Effector CD4-positive, alpha-beta T cell (primary cell): ENCODE results near the gene ITCH.
"Not testable (repeated sequence)": the region's sequence is repeated elsewhere in the genome, so short reads cannot be mapped to it uniquely, and the experiment has no call there.

Experiments used
- DNase-seq: peaks from one replicate; pipeline ENCODE4 v3.0.0-alpha.2; 2020

Gene ITCH

DNA sequence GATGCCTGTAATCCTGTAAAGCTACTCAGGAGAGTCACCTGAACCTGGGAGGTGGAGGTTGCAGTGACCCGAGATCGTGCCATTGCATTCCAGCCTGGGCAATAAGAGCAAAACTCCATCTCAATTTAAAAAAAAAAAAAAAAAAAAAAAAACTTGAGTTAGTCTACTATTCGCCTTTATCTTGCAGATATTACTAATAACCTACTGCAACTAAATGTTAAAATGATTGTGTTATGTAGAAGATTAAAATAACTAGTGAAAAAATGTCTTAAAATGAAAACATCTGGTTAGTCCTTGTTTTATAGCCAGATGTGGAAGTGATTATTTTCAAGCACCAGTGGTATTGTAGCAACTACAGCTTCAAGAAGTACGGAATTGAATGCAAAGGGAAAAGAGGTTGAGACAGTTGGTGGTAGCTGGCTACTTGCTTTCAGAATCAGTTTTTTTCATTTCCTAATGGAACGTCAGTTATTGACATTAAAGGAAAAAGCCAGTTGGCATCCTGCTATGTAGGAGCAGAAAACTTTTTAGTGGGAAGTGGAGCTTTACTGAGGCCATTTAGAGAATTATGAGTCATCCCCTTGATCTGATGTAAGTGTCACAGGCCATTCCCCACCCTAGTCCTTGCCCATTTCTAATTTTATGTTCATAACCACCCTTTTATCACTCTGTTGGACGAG lies 109.3 kb downstream of the ITCH start:
- no peak for DNase-seq

DNA sequence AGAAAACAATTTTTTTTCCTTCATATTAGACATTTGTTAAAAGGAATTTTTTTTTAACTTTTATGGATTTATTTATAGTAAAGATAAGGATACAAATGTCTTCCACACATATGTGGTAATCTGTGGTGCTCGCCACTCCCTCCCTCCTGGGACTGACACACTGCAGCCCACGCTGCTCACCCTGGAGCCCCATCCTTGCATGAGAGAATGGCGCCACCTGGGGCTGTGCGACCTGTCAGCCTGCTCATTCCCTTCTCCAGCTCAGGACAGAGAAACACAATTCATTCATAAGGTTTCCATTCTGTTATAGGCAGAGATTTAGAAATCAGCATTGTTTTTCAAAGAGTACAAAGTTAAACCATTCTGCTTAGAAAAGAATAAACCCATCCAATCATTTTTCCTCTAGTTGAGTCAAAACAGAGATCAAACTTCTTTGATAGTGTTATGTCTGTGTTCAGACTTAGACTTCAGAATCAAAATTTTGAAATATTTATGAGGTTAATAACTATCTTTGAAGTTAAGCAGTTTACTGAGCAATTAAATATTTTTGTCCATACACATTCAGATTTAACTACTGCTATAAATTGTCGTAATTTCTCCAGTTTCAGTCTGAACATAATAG lies 110.3 kb downstream of the ITCH start:
- DNase-seq, result no peak

DNA sequence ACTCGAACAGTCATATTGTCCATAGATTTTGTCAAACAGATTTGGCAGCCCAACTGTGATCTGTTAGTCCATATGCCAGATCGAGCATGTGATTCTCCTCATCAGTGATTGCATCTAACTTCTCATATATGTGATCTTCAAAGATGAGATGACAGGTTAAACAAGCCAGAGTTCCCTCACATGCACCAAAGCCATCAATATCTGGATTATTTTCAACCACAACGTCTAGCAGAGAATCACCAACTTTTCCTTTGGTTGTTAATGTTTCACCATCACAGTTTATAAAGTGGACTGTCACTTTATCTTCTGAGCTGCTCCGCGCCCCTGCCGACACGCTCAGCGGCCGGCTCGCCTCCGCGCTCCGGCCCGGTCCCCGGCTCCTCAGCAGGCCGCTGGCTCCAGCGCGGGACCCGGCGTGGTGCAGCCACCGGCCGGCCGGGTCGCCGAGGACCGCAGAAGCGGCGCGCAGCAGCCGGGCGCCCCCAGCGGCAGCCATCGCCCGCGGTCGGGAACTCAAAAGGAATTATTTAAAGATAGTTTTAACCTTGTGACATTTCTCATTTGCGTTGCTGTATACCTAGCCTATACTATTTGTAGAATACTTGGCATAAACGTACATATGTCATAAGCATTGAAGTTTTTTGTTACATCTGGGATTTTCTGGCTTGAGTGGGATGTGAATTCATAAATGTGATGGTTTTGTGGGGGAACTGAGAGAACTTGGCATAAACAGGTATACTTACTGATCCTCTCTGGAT lies 113.1 kb downstream of the ITCH start:
- no peak for DNase-seq

DNA sequence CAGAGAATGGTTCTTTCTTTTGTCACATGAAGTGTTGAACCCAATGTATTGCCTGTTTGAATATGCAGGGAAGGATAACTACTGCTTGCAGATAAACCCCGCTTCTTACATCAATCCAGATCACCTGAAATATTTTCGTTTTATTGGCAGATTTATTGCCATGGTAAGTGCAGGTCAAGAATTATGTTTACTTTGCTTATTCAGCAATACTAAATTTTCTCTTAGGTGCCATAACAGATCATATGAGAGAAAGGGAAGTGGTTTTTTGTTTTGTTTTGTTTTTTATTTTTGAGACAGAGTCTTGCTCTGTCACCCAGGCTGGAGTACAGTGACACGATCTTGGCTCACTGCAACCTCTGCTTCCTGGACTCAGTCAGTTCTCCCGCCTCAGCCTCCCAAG lies 116.6 kb downstream of the ITCH start:
- DNase-seq, result no peak

DNA sequence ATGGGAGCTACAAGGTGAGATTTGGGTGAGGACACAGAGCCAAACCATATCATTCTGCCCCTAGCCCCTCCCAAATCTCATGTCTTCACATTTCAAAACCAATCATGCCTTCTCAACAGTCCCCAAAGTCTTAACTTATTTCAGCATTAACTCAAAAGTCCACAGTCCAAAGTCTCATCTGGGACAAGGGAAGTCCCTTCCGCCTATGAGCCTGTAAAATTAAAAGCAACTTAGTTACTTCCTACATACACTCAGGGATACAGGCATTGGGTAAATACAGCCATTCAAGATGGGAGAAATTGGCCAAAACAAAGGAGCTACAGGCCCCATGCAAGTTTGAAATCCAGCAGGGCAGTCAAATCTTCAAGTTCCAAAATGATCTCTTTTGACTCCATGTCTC lies 119.1 kb downstream of the ITCH start:
- DNase-seq, result not testable (repeated sequence)

DNA sequence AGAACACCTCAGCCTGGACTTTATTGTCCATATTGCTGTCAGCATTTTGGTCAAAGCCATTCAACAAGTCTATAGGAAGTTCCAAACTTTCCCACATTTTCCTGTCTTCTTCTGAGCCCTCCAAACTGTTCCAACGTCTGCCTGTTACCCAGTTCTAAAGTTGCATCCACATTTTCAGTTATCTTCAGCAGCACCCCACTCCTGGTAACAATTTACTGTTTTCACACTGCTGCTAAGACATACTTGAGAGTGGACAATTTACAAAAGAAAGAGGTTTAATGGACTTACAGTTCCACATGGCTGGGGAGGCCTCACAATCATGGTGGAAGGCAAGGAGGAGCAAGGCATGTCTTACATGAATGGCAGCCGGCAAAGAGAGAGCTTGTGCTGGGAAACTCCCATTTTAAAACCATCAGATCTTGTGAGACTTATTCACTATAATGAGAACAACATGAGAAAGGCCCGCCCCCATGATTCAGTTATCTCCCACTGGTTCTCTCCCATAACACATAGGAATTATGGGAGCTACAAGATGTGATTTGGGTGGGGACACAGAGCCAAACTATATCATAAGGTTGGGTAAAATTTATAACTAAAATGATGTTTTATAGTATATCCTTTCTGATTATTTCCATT lies 120.6 kb downstream of the ITCH start:
- DNase-seq, result not testable (repeated sequence)

DNA sequence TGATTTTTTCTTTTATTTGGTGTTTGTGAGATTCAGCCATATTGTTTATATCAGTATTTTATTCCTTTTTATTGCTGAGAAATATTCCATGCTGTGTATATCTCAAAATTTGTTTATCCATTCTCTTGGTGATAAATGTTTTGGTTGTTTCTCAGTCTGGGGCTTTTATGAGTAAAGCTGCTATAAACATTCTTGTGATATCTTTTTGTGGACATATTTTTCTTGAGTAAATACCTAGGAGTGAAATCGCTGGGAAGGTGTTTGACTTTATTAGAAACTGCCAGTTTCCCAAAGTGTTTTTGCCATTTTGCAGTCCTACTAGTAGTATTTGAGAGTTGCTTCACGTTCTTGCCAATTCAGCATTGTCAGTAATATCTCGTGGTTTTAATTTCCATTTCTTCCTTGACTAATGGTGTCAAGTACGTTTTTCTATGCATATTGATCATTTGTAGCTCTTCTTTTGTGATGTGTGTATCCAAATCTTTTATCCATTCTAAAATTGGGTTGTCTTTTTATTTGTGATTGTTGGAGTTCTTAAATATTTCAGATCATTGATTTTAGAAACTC lies 122.1 kb downstream of the ITCH start:
- DNase-seq, result no peak

DNA sequence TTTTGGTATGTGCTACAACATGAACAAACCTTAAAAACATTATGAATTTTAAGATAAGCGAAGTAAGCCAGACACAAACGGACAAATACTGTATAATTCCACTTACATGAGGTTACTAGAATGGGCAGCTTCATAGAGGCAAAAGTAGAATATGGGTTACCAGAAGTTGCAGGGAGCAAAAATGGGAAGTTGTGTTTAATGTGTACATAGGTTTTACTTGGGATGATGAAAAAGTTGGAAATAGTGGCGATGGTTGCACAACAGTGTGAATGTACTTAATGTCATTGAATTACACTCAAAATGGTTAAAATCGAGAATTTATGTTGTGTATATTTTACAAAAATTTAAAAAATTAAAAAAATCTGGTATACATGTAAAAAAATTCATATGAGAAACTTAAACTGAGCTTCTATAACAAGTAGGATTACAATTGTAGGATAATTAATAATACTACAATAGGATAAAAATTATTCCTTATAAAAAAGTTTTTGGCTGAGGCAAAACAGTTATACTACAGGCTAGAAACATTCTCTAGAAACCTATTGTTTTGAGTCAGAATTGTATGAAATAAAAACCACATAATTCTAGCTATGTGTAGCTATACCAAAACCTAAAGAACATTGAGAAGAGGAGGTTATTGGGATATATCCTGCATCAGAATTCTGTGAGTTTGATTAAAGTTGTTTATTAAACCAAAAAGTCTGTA lies 128.3 kb downstream of the ITCH start:
- no peak for DNase-seq

DNA sequence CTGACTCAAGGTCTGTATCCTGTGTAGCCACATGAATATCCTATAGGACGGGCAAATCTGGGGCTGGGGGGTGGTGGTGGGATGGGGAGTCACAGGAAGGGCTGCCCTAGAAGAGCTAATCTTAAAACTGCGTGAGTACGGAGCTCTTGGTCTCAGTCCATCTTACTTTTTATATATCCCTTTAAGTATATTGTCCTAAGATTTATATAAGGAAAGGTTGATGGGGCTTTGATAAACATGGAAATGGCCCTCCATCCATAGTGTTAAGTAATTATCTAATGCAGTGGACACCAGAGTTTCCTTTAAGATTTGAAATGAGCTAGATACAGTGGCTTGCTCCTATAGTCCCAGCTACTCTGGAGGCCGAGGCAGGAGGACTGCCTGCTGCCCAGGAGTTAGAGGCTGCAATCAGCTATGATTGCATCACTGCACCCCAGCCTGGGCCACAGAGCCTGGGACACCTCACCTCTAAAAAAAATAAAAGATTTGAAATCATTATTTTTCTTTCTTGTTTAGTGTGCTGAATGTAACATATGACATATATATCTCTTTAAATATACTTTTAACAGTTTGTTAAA lies 128.9 kb downstream of the ITCH start:
- DNase-seq, result no peak

DNA sequence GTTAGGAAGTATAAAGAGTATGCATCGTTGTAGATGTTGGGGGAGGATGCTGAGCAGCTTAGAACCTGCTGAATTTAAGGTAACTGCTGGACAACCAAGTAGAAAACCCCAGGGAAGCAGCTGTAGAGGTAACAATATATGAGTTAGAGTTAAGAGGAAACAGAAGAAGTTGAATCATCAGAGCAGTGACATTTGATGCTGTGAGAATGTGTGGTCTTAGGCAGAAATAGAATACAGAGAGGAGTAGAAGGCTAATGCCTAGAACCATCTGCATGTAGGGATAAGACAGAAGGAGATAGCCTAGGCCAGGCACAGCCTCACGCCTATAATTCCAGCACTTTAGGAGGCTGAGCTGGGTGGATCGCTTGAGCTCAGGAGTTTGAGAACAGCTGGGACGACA lies 130.6 kb downstream of the ITCH start:
- no peak for DNase-seq

DNA sequence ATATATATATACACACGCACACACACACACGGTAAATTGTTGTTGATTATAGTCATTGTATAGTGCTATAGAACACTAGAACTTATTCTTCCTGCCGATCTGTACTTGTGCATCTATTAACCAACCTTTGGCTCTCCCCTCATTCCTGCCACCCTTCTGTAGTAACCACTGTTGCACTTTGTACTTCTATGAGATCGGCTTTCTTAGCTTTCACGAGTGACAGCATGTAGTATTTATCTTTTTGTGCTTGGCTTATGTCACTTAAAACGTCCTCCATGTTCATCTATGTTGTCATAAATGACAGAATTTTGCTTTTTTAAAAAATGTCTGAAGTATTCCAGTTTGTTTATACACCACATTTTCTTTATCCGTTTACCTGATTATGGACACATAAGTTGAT lies 132.2 kb downstream of the ITCH start:
- DNase-seq, result no peak

DNA sequence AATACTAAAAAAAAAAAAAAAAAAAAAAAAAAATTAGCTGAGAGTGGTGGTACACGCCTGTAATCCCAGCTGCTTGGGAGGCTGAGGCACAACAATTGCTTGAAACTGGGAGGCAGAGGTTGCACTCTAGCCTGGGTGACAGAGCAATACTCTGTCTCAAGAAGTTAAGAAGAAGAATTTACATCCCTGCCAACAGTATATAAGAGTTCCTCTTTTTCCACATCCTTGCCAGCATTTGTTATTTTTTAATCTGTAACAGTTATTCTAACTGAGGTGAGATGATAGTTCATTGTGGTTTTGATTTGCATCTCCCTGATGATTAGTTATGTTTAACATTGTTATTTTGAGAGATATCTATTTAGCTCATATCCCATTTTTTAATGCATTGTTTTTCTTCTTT lies 132.8 kb downstream of the ITCH start:
- no peak for DNase-seq

DNA sequence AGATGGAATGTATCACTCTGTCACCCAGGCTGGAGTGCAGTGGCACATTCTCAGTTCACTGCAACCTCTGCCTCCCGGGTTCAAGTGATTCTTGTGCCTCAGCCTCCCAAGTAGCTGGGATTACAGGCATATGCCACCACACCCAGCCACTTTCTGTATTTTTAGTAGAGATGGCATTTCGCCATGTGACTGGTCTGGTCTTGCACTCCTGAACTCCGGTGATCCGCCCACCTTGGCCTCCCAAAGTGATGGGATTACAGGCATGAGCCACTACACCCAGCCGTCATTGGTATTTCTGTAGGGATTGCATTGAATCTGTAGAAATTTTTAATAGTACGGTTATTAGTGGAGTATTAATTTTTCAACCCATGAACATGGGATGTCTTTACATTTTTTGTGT lies 134.5 kb downstream of the ITCH start:
- not testable (repeated sequence) for DNase-seq

DNA sequence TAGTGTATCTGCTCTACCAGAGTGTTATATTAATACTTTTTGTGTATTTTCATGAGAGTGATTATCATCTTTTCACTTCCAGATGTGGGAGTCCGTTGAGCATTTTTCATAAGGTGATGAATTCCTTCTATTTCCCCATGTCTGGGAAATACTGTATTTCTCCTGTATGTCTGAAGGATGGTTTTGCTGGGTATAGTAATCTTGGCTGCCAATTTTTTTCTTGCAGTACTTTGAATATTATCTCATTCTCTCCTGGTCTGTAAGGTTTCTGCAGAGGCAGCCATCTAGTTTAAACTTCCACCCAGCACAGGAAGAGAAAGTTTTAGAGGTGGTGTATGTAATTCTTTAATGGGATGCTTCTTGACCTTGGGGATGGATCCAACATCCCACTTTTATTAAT lies 137.8 kb downstream of the ITCH start:
- no peak for DNase-seq

DNA sequence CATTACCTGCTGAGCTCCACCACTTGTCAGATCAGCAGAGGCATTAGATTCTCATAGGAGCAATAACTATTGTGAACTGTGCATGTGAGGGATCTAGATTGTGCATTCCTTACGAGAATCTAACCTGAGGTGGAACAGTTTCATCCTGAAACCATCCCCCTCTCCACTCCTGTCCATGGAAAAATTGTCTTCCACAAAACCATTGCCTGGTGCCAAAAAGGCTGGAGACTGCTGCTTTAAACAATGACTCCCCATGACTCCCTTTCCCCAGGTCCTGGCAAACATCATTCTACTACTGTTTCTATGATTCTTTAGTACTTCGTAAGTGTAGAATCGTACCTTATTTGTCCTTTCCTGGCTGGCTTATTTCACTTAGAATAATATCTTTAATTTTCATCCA lies 143.4 kb downstream of the ITCH start:
- no peak for DNase-seq

DNA sequence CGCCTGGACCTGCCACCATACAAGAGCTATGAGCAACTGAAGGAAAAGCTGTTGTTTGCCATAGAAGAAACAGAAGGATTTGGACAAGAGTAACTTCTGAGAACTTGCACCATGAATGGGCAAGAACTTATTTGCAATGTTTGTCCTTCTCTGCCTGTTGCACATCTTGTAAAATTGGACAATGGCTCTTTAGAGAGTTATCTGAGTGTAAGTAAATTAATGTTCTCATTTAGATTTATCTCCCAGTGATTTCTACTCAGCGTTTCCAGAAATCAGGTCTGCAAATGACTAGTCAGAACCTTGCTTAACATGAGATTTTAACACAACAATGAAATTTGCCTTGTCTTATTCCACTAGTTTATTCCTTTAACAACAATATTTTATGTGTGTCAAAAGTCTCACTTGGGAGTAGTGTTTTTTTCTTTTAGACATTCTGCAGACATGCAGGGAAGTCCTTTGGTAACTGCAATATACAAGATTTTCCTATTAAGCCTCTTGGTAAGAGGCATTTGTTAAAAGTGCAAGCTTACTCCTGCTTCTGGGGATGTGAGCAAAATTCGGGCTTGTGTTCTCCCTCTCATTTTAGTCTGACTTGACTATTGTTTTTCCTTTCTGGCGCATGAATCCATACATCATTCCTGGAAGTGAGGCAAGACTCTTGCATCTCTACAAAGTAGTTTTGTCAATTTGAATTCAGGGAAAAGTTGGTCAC lies 144.8 kb downstream of the ITCH start:
- DNase-seq, result no peak

DNA sequence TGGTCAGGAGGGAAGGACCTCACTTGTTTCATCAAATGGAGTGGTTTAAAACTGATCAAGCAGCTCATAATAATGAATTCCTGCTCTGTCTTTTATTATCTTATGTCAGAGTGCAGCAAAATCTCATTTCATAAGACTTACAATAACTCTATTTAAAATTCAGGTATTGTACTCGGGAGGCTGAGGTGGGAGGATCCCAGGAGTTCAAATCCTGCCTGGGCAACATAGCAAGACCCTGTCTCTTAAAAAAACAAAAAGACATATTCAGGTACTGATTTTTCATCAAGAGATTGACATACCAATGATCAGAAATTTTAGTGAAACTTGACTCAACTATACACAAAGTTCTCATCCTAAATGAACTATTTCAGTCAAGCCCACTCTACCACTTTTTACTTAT lies 147.5 kb downstream of the ITCH start:
- no peak for DNase-seq

DNA sequence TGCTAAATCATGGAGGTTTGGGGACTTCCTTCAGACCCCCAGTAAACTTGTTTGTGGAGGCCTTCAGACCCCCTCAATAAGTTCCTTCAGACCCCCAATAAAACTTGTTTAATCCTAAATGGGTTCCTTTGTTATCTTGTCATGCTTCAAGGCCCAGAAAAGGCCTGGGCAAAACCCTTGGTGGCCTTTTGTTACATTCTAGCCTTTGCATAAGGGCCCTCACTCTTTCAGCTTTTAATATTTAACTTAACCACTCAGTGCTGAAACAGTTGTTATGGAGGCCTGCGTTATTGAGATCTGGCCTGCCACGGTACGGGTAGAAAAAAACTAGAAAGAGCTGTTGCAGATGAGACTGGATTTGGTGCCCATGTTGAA lies 148.8 kb downstream of the ITCH start:
- DNase-seq, result no peak

DNA sequence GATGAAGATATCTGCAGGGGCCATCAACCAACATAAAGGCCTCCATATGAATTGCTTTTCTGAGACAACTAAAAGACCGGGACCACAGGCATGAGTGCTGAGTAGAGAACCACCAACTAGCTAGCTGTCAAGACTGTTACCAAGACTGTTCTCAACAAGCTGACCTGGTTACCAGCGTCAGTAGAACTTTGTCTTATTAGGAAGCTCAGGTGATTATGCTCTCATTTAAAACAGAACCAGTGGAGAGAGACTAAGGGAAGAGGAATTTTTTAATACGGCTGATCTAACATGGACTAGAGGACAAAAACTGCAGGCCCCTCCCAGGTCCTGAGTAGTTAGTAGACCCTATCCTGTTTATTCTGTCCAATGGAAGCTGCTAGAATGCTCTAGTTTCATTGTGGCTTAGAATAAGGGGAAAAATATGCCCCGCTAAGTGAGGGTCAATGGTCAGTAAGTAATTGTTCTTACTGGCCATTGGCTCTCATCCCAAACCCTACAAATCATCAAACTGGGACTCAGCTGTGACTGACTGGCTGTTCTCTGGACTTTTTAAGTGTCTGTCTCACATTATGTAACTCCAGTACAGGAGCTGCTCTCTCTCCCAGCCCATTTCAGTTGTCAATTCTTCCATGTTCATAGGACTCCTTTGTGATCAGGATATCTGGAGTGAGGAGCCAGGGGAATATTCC lies 149.3 kb downstream of the ITCH start:
- no peak for DNase-seq

DNA sequence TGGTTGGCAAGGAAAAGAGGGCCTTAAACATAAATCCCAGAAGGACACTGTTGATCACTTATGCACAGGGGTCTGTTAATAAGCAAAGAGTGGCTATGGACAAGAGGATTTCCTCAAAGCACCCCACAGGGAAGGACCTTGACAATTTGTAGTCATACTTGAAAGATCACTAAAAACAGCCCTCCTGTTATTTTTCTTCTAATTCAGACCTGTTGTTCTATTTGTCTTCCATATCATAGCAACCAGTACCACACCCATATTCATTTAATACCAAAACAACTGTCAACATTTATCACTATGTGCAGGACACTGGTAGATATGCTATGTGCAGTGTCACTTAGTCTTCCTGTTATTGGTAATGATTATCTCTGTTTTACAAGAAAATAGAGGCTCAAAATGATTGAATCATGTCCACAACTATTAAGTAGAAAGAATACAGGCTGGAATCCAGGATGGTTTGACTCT lies 149.9 kb downstream of the ITCH start:
- DNase-seq, result no peak

DNA sequence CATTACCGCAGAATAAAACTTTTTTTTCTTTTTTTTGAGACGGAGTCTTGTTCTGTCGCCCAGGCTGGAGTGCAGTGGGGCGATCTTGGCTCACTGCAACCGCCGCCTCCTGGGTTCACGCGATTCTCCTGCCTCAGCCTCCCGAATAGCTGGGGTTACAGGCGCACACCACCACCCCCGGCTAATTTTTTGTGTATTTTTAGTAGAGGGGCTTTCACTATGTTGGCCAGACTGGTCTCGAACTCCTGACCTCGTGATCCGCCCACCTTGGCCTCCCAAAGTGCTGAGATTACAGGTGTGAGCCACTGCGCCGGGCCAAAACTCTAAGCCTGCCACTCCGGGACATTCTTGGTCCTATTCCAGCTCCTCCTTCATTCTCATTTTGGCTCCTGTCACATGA lies 151.0 kb downstream of the ITCH start:
- not testable (repeated sequence) for DNase-seq
